HG02981 (cell line): ENCODE data around the gene OLA1.
A peak's percentile ranks its signal among the peaks of the same experiment; 100 is the strongest.

Source experiments
- ATAC-seq: cut with Tn5 transposase; IDR thresholded peaks from one replicate; pipeline ENCODE4 v1.9.1; 2021; ENCODE audit warnings: mild to moderate bottlenecking, moderate library complexity; ENCODE audit not compliant: unreplicated experiment

OLA1 gene

DNA sequence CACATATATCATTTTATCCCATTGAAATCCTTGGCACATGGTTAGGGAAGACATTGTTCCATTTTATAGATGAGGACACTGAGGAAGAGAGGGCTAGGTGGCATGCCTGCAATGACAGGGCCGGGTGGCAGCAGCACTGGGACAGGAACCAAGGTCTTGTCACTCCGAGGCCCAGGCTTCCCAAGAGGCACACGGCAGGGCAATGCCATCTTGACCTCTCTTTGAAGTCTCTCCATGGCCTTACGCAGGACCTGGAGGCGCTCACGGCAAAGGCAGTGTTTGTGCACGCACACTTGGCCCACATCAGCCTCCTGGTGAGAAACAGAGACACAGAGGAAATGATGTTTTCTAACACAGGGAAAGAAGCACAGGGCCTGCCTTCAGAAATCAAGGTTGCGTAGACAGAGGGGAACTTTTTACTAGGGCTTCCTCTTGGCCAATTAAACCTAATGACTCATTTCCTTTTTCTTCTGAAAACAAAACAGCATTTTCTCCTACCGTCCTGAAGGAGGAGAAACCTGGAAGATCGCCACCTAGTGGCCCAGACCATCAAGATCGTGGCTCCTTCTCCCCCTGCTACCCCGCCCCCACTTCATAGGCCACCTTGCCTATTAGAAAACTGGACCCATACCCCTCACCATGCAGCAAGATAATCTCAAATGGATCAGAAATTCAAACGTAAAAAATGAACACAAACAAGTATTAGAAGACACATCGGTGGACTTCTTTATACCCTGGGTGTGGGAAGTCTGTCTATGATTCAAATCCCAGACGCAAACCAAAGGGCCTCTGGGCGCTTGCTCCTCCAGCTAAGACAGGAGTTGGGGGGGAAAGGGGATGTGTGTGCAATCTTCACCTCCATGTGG lies 208.5 kb downstream of the OLA1 start:
- peak; percentile 95 for ATAC-seq

DNA sequence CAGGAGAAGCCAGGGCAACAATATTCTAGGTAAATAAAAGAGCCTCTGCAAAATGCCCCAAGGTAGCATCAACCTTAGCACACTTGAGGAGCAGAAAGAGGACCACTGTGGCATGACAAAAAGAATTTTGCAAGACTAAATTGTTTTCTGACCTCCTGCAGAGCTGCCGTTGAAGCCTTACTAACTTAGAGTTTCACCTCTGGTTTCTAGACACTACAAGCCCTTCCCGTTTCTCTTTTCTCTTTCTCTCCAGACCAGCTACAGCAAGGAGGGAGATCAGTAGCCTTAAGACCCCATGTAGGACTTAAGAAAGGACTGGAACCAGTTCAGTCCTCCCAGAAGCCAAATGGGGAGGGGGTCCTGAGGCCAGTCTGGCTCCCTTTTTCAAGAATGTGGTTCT lies 209.9 kb downstream of the OLA1 start:
- no peak for ATAC-seq

GRCh38 chr2:174036825-174037224 lies 211.5 kb downstream of the OLA1 start:
- no peak for ATAC-seq

DNA sequence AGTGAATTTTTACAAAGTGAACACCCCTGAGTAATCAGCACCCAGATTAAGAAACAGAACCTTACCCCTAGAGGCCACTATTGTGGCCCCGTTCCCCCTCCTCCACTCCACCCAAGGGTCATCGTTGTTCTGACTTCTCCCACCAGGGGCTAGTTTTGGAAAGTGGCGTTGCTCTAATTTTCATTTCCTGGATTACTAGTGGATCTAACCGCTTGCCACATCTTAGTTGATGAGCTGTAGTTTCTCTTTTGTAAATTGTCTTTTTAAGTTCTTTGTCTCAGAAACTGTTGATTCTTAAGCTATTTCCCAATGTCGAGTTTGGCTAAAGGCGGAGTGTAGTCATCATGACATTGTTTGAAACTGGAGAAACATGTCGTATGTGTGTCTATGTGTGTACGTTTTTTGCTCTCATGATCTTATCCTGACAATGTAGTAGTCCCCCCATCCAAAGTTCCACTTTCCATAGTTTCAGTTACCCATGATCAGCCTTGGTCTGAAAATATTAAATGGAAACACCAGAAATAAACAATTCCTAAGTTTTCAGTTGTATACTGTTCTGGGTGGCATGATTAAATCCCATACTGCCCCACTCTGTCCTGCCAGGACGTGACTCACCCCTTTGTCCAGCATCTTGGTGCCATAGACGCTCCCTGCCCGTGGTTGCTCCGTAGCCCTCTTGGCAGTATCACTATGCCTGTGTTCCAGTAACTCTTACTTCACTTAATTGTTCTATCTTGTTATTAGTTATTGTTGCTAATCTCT lies 212.2 kb downstream of the OLA1 start:
- no peak for ATAC-seq

GRCh38 chr2:174035117-174035635 lies 213.2 kb downstream of the OLA1 start:
- ATAC-seq, result no peak

GRCh38 chr2:174033163-174033550 lies 215.2 kb downstream of the OLA1 start:
- ATAC-seq, result no peak

GRCh38 chr2:174031226-174031625 lies 217.1 kb downstream of the OLA1 start:
- no peak for ATAC-seq

DNA sequence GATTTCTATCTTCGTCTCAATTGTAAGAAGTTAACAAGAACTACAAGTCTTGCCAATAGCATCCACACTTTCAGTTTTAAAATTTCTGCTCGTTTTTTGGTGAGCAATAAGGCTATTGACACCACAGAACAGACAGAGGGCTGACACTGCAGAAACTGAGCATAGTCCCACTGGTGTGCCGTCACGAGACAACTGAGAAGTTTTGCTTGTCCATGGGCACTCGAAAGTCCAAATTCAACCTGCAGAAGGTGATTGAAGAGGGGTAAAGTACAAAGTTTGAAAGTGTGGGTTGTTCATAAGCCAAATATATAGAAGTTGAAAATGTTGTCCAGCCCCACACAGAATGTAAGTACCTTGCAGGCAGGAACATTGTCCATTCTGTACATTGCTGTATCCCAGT lies 219.4 kb downstream of the OLA1 start:
- no peak for ATAC-seq

- no peak for ATAC-seq
Observed at GRCh38 chr2:174027956-174028355, 220.4 kb downstream of the OLA1 start.

- no peak for ATAC-seq
Observed at GRCh38 chr2:174026122-174026845, 222.0 kb downstream of the OLA1 start.

DNA sequence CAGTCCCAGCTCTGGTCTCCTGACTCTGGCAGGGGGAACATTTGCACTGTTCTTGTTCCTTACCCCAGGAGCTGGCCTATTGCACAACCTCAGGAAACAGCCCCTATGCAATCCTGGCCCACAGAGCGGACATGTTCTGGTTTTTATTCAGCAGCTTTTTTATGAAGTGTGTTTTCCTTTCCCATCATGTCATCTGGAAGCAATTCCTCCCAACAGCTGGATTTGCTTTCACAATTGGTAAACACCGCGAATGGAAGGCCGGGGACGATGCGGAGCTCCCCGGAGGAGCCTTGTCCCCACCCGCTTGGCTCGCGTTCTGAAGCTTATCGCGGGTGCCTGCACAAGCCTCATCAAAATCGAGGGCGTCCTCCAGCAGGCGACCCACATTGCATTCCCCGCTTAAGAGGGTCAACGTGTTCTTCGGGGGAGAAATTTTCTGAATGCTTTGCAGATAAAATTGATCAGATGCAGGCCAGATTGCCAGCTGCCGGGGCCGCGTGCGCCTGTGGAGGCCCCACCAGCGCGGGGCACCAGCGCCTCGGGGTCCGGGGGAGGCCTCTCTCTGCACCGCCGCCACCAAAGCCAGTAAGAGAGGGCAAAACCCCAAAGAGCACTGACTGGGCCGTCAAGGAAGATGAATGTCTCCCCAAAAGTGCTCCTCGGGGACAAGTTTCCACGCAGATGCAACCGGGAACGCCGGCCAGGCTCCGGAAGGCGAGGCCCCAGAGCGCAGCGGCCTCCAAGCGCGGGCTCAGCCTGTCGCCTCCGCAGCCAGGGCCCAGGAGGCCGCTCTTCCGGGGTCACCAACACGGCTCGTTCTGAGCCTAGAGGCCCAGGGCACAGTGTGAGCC lies 222.8 kb downstream of the OLA1 start:
- no peak for ATAC-seq

GRCh38 chr2:174024524-174025270 lies 223.6 kb downstream of the OLA1 start:
- ATAC-seq, result no peak

GRCh38 chr2:174023591-174024523 lies 224.5 kb downstream of the OLA1 start:
- no peak for ATAC-seq
